AG08396 (cell line): ENCODE measurements around the gene HSFX3.
"Not testable (repeated sequence)": the region's sequence is repeated elsewhere in the genome, so short reads cannot be mapped to it uniquely, and the experiment has no call there.

Experiments used
- DNase-seq: peaks from one replicate; pipeline ENCODE4 v3.0.0; 2012; ENCODE audit warnings: low spot score, mixed read lengths

HSFX3 gene

DNA sequence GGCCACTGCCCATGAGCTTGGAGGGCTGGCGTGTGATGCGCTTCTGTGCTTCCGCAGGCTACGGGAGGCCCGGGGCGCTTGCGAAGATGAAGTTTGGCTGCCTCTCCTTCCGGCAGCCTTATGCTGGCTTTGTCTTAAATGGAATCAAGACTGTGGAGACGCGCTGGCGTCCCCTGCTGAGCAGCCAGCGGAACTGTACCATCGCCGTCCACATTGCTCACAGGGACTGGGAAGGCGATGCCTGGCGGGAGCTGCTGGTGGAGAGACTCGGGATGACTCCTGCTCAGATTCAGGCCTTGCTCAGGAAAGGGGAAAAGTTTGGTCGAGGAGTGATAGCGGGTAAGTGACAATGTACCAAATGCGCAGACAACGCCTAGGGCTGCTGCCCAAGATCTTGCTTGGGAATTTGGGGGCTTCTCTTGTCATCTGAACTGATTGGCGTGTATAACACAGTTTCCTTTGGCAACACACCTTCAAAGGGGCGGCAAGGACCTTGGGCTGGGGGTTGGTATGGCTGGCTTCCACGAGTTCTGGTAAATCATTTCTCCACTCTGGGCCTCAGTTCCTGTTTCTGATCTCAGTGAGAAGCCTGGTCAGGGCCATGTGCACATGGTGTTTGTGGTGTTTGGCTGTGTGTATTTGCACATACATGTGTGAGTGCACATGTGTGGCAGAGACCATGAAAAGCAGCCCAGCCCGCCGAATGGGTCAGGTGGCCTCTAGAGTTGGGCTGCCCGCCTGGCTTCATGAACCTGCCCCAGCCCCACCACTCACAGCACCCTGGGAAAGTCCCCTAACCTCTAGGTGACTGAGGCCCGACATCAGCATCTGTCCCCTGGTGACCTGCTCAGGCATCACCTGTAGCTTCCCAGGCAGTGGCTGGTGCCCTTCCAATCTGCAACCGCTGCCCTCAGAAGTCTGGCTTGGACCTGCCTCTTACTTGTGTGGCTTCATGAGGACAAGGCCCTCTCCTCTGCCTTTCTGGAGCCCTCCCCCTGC is 3.9 kb downstream of the HSFX3 start:
- not testable (repeated sequence) for DNase-seq

DNA sequence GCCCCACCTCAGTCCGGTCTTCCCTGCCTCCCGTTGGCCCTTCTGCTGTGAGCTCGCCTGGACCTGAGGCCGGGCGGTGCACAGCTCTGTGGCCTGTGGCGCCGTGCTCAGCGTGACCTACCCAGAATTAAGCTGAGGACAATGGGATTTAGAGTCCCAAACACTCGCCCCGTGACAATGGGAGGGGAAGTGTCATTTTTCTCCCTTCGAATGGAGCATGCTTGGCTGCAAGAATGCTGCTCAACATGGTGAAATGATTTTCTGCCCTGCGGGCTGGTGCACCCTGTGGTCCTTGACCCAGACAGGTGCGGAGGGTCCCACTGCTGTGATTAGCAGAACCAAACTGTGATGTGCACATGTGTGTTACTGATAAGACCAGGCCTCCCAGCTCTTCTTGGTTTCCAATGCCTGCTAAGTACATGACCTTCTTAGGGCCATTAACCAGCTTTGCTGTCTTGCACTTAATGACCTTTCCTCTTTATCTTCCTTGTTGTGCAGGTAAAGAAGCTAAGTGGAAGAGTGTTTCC is 8.1 kb downstream of the HSFX3 start:
- DNase-seq = no peak

DNA sequence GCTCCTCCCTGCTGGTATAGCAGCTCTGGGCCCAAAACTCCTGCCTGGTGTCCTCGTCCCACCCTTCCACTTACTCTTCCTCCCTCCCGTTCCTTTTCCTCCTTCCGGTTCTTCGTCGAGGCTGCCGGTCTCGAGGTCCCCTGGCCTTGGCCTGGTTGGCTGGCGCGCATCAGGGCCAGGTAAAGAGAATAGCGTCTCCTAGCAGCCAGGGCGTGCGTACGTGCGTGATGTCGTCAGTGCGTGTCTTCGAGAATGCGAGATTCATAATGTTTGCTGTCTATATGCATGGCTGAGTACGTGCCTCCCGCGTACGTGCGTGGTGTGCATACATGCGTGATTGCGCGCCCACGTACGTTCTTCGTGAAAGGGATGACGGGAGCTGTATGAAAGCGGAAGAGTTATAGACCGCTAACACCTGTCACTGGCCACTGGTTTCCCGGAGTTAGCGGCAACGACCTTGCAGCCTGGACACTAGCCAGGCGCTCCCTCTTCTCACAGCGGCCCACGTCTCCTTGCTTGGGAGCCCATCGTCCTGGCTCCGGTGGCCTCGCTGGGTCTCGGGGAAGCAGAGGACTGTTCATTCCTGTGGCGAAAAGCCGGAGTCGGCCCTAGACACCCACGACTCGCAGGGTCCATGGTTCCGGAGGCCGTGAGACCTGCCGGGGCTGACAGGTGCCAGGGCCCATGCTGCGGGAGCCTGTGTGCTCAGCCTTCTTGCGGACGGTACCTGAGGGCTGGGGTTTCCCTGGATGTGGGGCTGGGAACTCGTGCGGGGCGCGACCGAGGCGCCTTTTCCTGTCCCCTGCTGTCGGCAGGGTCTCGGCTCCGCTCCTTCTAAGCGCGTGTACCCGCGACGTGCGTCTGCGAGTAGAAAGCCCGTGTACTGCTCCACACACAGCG is 8.9 kb downstream of the HSFX3 start, which contains the start of gene EOLA1:
Gene EOLA1, plus strand, starts transcription at position 392 of the 900 bp plus-strand sequence. CDS start 4,619 bp downstream, outside the sequence.
- peak; percentile 72 for DNase-seq

DNA sequence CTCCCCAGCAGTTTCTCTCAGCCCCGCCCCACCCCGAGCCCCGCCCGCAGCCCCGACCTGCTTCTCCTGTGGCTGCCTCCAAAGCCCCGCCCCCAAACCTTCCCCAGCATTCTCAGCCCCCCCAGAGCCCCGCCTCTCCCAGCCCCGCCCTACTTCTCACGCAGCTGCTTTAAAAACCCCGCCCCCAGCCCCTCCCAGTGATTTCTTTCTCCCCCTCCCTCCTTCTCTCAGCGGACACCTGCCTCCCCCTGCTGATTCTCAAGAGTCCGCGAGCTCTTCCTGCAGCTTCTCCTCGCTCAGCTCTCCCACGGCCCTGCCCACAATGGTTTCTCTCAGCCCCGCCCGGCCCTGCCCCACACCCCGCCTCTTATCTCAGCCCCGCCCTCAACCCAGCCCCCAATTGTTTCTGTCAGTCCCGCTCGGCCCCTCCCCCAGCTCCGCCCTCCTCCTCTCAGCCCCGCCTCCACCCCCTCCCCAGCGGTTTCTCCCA is 9.5 kb downstream of the HSFX3 start:
- peak; percentile 83 for DNase-seq

DNA sequence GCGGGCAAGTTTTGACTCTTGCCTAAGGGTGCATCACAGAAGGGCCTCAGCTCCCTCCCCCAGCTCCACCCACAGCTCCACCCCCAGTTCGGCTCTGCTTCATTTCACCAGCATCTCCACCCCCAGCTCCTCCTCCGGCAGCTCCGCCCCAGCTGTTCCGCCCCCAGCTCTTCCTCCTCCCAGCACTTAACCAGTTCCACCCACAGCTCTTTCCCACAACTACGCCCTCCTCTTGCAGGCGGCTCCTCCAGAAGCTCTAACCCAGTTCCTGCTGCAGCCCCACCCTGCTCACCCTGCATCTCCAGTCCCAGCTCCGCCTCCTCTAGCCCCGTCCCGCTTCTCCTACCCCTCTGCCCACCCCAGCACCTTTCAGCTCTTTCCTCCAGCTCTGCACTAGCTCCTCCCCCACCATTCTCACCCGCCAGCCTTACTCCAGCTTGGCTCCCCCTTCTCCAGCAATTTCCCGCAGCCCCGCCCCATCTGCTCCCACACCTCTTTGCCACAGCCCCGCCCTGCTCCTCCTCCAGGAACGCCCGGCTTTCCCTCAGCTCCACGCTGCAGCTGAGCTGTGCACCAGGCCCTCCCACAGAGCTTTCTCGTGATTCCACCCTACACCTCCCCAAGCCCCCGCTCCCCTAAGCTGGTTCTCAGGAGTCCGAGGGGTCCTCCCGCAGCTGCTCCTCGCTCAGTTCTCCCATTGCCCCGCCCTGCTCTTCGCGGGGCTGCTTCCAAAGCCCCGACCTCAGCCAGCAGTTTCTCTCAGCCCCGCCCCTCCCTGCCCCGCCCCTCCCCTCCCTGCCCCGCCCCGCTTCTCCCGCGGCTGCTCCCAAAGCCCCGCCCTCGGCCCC is 10.2 kb downstream of the HSFX3 start:
- DNase-seq = peak; percentile 74

DNA sequence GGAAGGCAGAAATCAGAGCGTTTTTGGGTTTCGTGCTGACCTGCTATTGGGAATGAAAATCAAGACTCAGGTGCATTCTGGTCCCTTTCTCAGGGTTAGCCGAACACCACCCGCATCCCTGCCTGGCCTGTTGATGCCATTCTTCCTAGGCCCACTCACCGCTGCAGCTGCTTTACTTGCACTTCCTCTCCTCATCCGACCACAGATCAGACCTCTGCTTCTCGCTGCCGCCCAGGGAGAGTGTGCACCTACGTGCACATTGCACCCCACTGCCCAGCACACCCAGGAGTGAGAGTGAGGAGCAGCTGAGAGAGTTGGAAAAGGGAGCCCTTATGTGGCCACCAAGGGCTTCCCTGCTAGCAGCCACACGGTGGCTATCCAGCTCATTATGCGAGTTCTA is 12.2 kb downstream of the HSFX3 start:
- DNase-seq = not testable (repeated sequence)

DNA sequence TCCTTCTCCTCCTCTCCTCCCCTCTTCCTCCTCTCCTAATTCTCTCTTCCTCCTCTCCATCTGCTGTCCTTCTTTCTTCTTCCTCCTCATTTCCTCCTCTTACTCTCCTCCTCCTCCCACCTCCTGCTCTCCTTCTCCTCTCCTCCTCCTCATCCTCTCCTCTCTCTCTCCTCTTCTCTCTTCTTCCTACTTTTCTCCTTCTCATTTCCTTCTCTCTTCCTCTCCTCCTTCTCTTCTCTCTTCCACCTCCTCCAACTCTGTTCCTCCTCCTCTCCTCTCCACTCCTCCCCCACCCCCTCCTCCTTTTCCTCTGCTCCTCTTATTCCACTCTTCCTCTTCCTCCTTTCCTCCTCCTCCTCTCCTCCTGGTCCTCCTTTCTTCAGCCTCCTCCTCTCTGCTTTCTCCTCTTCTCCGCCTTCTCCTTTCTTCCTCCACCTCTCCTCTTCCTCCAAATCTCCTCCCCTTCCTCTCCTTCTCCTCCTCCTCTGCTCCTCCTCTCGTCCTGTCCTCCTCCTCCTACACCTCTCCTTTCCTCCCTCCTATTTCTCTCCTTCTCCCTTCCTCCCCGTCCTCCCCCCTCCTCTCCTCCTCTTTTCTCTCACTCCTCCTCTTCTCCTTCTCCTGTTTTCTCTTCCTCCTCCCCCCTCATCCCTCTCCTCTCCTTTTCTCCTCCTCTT is 14.7 kb downstream of the HSFX3 start:
- not testable (repeated sequence) for DNase-seq

DNA sequence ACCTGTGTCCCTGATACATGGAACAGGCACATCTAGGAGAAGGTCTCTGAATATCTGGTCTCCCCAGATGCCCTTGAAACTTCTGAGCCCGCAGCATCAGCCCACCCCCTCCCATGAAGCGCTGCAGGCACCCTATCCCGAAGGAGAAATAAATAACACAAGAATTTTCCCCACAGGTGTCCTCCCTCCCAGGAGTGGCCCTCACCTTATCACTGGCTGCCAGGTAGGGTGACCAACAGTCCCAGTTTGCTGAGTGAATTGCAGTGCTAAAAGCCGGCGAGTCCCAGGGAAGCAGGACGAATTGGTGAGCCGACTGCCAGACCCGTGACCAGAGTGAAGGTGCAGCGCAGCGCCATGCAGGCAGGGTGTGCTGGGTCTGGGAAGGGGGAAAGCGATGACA is 15.7 kb downstream of the HSFX3 start:
- not testable (repeated sequence) for DNase-seq

DNA sequence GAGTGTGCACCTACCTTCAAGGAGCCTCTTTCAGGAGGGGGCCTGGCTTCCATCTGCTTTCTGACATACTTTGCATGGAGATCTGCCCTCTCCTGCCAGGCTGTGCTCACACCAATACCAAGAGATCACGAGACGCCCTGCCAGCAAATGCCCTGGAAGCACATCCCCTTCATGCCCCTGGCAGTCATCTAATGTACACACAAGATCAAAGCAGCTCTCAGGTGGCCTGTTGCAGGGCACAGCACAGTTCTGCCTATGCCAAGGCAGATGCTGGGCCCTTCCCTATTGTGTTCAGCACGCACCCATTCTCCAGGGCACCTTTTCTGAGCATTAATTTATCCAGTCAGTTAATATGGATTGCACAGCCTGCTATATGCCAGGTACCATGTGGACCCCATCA is 16.9 kb downstream of the HSFX3 start:
- DNase-seq = not testable (repeated sequence)

DNA sequence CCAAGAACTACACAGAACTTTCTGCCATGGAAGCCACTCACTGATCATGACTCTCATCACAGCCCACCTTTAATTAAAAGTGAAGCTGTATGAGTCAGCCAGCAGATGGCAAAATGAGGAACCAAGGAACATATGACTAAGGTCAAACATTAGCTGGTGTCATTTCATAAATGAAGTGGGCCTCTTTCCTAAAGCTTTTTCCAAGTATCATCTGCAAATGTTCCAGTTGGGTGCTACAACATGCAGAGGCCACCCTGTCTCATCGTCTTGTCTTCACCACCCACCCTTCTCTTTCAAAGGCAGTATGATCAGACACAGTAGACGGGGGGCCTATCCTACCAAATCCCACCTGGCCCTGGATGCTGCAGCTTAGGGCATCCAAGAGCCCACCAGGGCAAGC is 18.1 kb downstream of the HSFX3 start:
- no peak for DNase-seq

DNA sequence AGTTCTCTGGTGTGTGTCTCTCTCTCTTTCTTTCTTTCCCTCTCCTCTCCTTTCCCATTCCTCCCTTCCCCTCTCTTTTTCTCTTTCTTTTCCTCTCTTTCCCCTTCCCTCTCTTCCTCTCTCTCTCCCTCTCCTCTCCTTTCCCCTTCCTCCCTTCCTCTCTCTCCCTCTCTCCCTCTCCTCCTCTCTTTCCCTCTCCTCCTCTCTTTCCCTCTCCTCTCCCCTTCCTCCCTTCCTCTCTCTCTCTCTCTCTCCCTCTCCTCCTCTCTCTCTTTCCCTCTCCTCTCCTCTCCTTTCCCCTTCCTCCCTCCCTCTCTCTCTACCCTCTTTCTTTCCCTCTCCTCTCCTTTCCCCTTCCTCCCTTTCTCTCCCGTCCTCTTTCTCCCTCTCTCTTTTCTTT is 21.3 kb downstream of the HSFX3 start:
- no peak for DNase-seq

DNA sequence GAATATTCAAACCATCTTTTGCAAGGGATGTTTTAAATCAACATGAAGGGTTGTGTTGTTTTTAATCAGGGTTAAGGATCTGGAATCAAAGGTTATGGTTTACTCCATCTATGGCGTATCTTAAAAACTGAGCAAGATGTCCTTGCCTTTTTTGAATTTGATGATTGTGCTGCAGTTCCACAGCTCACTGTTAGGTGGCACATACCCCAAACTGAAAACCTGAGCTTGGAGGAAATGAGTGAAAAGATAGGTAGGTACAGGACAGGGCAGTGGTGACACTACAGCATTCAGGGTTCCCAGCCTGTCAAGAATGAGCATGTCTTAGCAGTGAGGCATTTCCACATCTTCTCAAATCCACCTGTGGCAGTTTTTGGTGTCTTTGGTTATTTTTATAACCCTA is 22.0 kb downstream of the HSFX3 start:
- no peak for DNase-seq

DNA sequence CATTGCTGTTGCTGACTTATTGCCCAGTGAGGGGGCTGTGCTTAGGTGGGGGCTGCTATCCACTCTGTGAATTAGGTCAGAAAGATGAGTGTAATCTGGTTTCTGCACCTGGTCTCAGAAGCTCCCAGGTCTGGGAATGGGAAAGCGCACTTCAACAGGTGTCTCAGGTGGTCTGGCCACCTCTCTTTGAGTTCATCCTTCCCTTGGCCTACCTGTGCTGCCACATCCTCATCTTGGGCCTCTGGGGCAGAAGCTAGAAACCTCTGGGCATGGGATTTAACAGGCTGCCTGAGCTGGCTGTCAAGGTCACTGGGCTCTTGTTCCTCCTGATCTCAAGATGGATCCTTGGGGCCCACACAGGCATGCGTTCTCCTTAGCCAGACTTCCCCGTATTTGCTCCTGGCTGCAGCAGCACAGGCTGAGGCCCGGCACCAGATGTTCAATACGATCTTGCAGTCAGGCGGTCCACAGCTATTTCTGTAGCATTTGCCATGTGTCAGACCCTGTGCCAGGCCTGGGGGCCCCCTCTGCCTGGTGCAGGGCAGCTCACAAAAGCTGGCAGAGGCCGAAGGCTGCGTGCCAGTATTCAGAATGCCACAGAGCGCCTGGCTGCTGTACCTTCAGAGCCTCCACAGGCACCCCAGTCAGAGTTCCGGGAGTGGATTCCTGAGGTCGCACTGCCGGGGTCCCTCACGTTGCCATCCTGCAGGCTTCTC is 23.2 kb downstream of the HSFX3 start:
- not testable (repeated sequence) for DNase-seq

DNA sequence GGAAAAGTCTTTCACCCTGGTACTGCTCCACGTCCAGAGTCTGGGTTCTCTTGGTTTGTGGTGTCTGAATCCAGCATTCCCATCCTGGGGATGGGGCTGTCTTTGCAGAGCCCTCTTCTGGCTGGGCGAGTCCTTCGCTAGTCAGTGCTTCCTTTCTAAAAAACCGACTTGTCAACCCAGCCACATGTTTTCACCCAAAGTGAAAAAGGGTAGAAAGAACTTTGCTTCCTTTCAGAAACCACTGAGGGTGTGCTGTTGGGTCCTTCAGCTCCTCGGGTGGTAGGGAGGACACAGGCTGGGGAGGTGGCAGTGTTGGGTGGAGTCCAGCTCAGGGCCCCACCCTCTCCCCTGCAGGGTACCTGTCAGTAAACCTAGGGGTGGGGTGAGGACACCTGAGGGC is 23.8 kb downstream of the HSFX3 start:
- DNase-seq = not testable (repeated sequence)

DNA sequence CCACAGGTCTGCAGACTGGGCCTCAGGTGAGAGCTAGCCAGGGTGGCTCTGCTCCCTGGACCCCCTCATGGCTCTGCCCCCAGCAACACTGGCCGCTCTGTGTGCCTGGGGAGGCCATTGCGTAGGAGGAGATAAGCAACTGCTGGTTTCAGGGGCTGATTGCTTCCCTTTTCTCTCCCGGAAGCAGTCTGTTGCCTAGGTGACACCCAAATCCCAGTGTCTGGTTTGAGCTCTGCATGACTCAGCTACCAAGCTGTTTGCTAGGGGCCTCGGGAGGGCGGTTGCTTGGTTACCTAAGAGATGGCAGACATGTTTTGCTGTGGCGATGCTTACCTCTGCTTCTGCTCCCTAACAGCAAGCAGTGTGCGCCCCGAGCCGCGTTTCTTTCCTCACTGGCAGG is 24.3 kb downstream of the HSFX3 start:
- not testable (repeated sequence) for DNase-seq

DNA sequence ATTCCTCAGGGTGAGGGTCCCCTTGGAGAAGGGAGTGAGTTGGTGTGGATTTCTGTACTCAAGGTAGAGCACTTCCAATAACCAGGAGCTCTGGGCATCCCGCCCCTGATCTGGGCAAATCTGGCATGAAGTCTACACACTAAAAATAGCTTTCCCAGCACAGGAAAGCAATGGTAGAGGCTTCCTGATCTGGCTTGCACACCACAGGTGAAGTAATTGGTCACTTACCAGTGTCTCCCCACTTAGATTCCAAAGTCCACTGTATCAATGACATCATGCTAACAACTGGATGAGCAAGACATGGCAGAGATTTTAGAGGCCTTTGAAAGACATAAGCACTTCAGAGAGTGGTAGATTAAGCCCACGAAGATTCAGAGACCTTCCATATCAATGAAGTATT is 26.8 kb downstream of the HSFX3 start:
- DNase-seq = no peak

DNA sequence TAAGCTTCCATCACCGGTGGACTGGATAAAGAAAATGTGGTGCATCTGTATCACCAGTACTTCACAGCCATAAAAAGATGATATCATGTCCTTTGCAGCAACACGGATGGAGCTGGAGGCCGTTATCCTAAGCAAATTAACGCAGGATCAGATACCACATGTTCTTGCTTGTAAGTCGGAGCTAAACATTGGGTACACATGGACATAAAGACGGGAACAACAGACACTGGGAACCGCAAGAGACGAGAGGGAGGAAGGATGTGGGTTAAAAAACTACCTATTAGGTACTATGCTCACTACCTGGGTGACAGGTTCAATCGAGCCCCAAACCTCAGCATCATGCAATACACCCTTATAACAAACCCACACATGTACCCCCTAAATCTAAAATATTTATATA is 28.3 kb downstream of the HSFX3 start:
- no peak for DNase-seq

DNA sequence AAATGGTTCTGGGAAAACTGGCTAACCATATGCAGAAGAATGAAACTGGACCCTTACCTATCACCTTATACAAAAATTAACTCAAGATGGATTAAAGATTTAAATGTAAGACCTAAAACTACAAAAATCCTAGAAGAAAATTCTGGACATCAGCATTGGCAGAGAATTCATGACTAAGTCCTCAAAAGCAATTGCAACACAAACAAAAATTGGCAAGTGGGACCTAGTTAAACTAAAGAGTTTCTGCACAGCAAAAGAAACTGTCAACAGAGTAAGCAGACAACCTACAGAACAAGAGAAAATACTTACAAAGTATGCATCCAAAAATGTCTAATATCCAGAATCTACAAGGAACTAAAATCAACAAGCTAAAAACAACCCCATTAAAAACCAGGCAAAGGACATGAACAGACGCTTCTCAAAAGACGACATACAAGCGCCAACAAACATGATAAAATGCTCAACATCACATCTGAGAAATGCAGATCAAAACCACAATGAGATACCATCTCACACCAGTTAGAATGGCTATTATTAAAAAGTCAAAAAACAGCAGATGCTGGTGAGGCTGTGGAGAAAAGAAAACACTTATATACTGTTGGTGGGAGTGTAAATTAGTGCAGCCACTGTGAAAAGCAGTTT is 29.0 kb downstream of the HSFX3 start:
- DNase-seq = not testable (repeated sequence)

DNA sequence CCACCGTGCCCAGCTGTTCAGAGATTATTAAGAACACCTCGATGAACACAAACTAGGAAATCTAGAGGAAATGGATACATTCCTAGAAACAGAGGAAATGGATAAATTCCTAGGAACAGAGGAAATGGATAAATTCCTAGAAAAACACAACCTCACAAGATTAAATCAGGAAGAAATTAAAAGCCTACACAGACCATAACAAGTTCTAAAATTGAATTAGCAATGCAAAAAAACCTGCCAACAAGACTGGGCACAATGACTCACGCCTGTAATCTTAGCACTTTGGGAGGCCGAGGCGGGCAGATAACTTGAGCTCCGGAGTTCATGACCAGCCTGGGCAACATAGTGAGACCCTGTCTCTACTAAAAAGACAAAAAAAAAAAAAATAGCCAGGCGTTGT is 31.5 kb downstream of the HSFX3 start:
- DNase-seq = no peak
